GM12878 (cell line): ENCODE measurements around the gene GADL1. TPM values are rescaled to one million over a fixed set of nuclear protein-coding genes. Genes with fewer than 3 reads are reported as not detected.

Source experiments
- ATAC-seq: fragments of 200-7000 bp; cut with Tn5 transposase; 3 replicates; pipeline ENCODE4 v1.9.1; 2020; ENCODE audit warnings: mild to moderate bottlenecking, moderate library complexity
- BruUV-seq: library from RNA; stranded (reverse); fragments of 400-500 nt; replicated peaks from 2 replicates; lab custom pipeline; 2021; lab: Mats Ljungman, UMichigan
- CTCF ChIA-PET: fragments of 300-600 bp; sonication (Branson Sonifier 250); formaldehyde crosslinking; extraction: SDS; loops from one replicate; lab custom pipeline; 2021; ENCODE audit warnings: inconsistent platforms; lab: Yijun Ruan, JAX
- POLR2A ChIA-PET: fragments of 350-600 bp; formaldehyde crosslinking; extraction: SDS; loops from one replicate; lab custom pipeline; 2021; ENCODE audit warnings: inconsistent platforms; lab: Charles Lee
- RAD21 ChIA-PET: fragments of 300-600 bp; sonication (Branson Sonifier 250); formaldehyde crosslinking; loops from one replicate; lab custom pipeline; 2023; ENCODE audit warnings: antibody characterized with exemption; ENCODE audit not compliant: unreplicated experiment; lab: Charles Lee
- SMC1A ChIA-PET: fragments of 300-600 bp; sonication (Branson Sonifier 250); formaldehyde crosslinking; loops from one replicate; lab custom pipeline; 2023; ENCODE audit not compliant: unreplicated experiment, uncharacterized antibody; lab: Charles Lee
- DNase-seq: peaks from one replicate; pipeline ENCODE4 v3.0.0-alpha.2; 2011; ENCODE audit warnings: low read depth, low spot score
- FAIRE-seq: peaks from 3 replicates; lab custom pipeline; 2011; peaks lifted over from hg19 to GRCh38; lab: Jason Lieb, UNC
- H2AFZ ChIP-seq: 2 replicates; pipeline ENCODE4 v1.6.0; 2011; ENCODE audit warnings: low read depth, low read length, control low read depth; ENCODE audit not compliant: control insufficient read depth
- H3K27ac ChIP-seq: 2 replicates; pipeline ENCODE4 v1.5.1; 2011; ENCODE audit warnings: control low read depth; ENCODE audit not compliant: control insufficient read depth, insufficient read depth
- H3K27me3 ChIP-seq, 2 experiments: replicated peaks in 1 of 2; 2 replicates each; pipeline versions ENCODE4 v1.6.0 to v1.6.1; 2011; ENCODE audit warnings: low read length in 1 of 2; ENCODE audit not compliant: control insufficient read depth in 2 of 2, insufficient read depth in 2 of 2
- H3K36me3 ChIP-seq, 2 experiments: 2 replicates each; pipeline ENCODE4 v1.5.1; 2011; ENCODE audit warnings: low read length in 1 of 2; ENCODE audit not compliant: control insufficient read depth in 2 of 2, insufficient read depth in 2 of 2
- H3K4me1 ChIP-seq: 2 replicates; pipeline ENCODE4 v1.6.1; 2011; ENCODE audit warnings: mild to moderate bottlenecking, low read length, moderate library complexity, mixed read lengths; ENCODE audit not compliant: control insufficient read depth, insufficient read depth
- H3K4me2 ChIP-seq: 2 replicates; pipeline ENCODE4 v1.6.0; 2011; ENCODE audit warnings: control low read depth; ENCODE audit not compliant: control insufficient read depth, insufficient read depth
- H3K4me3 ChIP-seq: fragments of 200-600 bp; sonication (generic); 2 replicates; pipeline ENCODE4 v1.5.1; 2016
- H3K79me2 ChIP-seq: 2 replicates; pipeline ENCODE4 v1.6.0; 2011; ENCODE audit warnings: low read length; ENCODE audit not compliant: control insufficient read depth, insufficient read depth
- H3K9ac ChIP-seq: 2 replicates; pipeline ENCODE4 v1.8.0; 2011; ENCODE audit warnings: low read length, control low read depth, mixed read lengths; ENCODE audit not compliant: control insufficient read depth, insufficient read depth
- H3K9me3 ChIP-seq: replicated peaks from 3 replicates; pipeline ENCODE4 v1.5.1; 2011; ENCODE audit warnings: mild to moderate bottlenecking, low read length; ENCODE audit not compliant: control insufficient read depth, insufficient read depth
- H4K20me1 ChIP-seq: 2 replicates; pipeline ENCODE4 v1.6.0; 2011; ENCODE audit not compliant: control insufficient read depth, insufficient read depth
- ASH2L ChIP-seq: fragments of 300-600, 200-600 bp; sonication (generic); IDR thresholded peaks from 2 replicates; pipeline ENCODE4 v1.6.1; 2017; ENCODE audit warnings: low read depth, mild to moderate bottlenecking, borderline replicate concordance
- FOXM1 ChIP-seq: IDR thresholded peaks from 2 replicates; pipeline ENCODE4 v1.6.1; 2012; ENCODE audit warnings: low read depth, mild to moderate bottlenecking, inconsistent platforms, low read length, moderate library complexity
- LARP7 ChIP-seq: fragments of 450-650 bp; IDR thresholded peaks from 2 replicates; pipeline ENCODE4 v1.6.1; 2017; ENCODE audit warnings: mild to moderate bottlenecking
- RELA ChIP-seq: fragments of 450-650 bp; IDR thresholded peaks from 2 replicates; pipeline ENCODE4 v1.8.0; 2014; ENCODE audit warnings: borderline replicate concordance; ENCODE audit not compliant: partially characterized antibody
- WGBS: methylation state at CpG from one replicate; pipeline ENCODE4 v1.1.6; 2016; ENCODE audit warnings: low lambda C conversion rate; ENCODE audit not compliant: insufficient replicate concordance, insufficient coverage; ENCODE audit errors: missing lambda C conversion rate; 5-methylcytosine and 5-hydroxymethylcytosine counted together
- in situ Hi-C: fragments of 300-500 bp; cut with MboI; formaldehyde crosslinking; loops from 9 replicates; pipeline ENCODE4 v1.14.3; 2018; ENCODE audit warnings: mixed read lengths
- intact Hi-C: fragments of 100-400 bp; cut with micrococcal nuclease; formaldehyde crosslinking; loops from one replicate; pipeline ENCODE4 v1.14.2; 2022; ENCODE audit not compliant: unreplicated experiment
- polyA plus RNA-seq, 11 experiments: library from polyadenylated mRNA; depleted of rRNA in 4 of 11; unstranded in 6 of 11; stranded (reverse) in 5 of 11; fragments of >200 nt; fragmentation: Nextera tagmentation in 4 of 11; fragmentation: Illumina TruSeq in 1 of 11; extraction: Ambion mirVana in 4 of 11; extraction: Trizol in 1 of 11; gene quantifications; 1 replicate in 1 of 11; 2 replicates in 10 of 11; pipeline versions ENCODE4 v1.2.1 to v1.2.3, GENCODE V29; 2011 to 2016; ENCODE audit warnings: inconsistent platforms in 2 of 11, missing spikeins in 2 of 11, low read depth in 1 of 11
- total RNA-seq, 4 experiments: library from RNA; depleted of rRNA in 3 of 4; stranded (reverse); fragments of >200 nt in 3 of 4; fragmentation: Illumina TruSeq in 1 of 4; extraction: Trizol in 1 of 4; gene quantifications; 2 replicates each; pipeline versions ENCODE4 v1.2.1 to v1.2.3, GENCODE V29; 2013 to 2021

The GADL1 gene
- total and polyA plus RNA-seq, 10 of the 15 experiments (the other 5 are each of a cell fraction or from before 2014, with no cell fraction given), result 0.04 TPM; not detected in 9

- TF ChIP-seq RELA, result no peak
- no peak for TF ChIP-seq LARP7
Measured at GRCh38 chr3:30766522-30766921, 127.9 kb downstream of the GADL1 start (continued).

- no peak overlapping the region for H3K27ac ChIP-seq
- no peak for TF ChIP-seq LARP7
- TF ChIP-seq, all 136 proteins: peak for 0
- FAIRE-seq (no peak), ATAC-seq (no peak), DNase-seq (no peak)
- Histone ChIP-seq H3K36me3 (no peaks in the 10 kb centered on the region), H2AFZ (no peak overlapping the region), H3K4me3 (no peak overlapping the region), H3K27me3 (no peaks in the 10 kb centered on the region; a peak in 1 of 4 replicates), H3K9me3 (no peaks in the 10 kb centered on the region), H3K4me2 (no peak overlapping the region), H3K9ac (no peak overlapping the region), H4K20me1 (no peaks in the 10 kb centered on the region), H3K79me2 (no peaks in the 10 kb centered on the region), H3K4me1 (no peaks in the 10 kb centered on the region)
- ChIA-PET POLR2A (no interaction called here), CTCF (no interaction called here), SMC1A (no interaction called here), RAD21 (no interaction called here)
- intact Hi-C loops, result loop anchor here (5.0 to 10.0 kb wide), 2 partner anchors 720 to 767 kb away; partner anchors contain the start of gene STT3B
- no TSS peak for BruUV-seq
- WGBS, result 38% methylated on average over 4 of the region's 4 CpGs
- in situ Hi-C loops, result loop anchor here (5.0 kb wide), 1 partner anchor 367 kb away; no protein-coding TSS in a partner anchor
Measured at GRCh38 chr3:30764891-30765290, 129.6 kb downstream of the GADL1 start.

GRCh38 chr3:30764281-30764680 lies 130.2 kb downstream of the GADL1 start:
- Histone ChIP-seq H3K4me1 (no peaks in the 10 kb centered on the region), H2AFZ (no peak overlapping the region), H3K4me2 (no peak overlapping the region), H4K20me1 (no peaks in the 10 kb centered on the region), H3K4me3 (no peak overlapping the region), H3K27me3 (no peaks in the 10 kb centered on the region; a peak in 1 of 4 replicates), H3K9me3 (no peaks in the 10 kb centered on the region), H3K27ac (no peak overlapping the region), H3K79me2 (no peaks in the 10 kb centered on the region), H3K36me3 (no peaks in the 10 kb centered on the region), H3K9ac (no peak overlapping the region)
- ChIA-PET SMC1A (no interaction called here), POLR2A (no interaction called here), RAD21 (no interaction called here), CTCF (no interaction called here)
- WGBS, result 0% methylated on average over 3 of the region's 3 CpGs
- no TSS peak for BruUV-seq
- ATAC-seq, result no peak
- TF ChIP-seq ASH2L (no peak), FOXM1 (no peak)
- DNase-seq, result no peak
- FAIRE-seq, result no peak
- in situ Hi-C loops (no loop called here), intact Hi-C loops (loop anchor here (10.0 kb wide), 1 partner anchor 719 kb away; no protein-coding TSS in a partner anchor)
